OCI-LY1 (cell line): ENCODE measurements around the gene FILIP1.

Experiments
- H2AFZ ChIP-seq: fragments of 200-600 bp; sonication (generic), shearing (Covaris generic); 2 replicates; pipeline ENCODE4 v1.6.0; 2014; ENCODE audit warnings: antibody characterized with exemption, mild to moderate bottlenecking, low read length
- H3F3A ChIP-seq: fragments of 200-600 bp; sonication (generic), shearing (Covaris generic); 2 replicates; pipeline ENCODE4 v1.6.0; 2014; ENCODE audit warnings: mild to moderate bottlenecking, antibody characterized with exemption, low read length, moderate library complexity; ENCODE audit not compliant: insufficient read depth
- H3K27ac ChIP-seq: fragments of 200-600 bp; sonication (generic); 2 replicates; pipeline ENCODE4 v1.5.1; 2014; ENCODE audit warnings: low read length, mixed run types, mild to moderate bottlenecking, low read depth; ENCODE audit not compliant: poor library complexity, severe bottlenecking
- H3K27me3 ChIP-seq: fragments of 200-600 bp; sonication (generic); 2 replicates; pipeline ENCODE4 v1.6.0; 2014; ENCODE audit warnings: antibody characterized with exemption, mild to moderate bottlenecking, low read length, moderate library complexity; ENCODE audit not compliant: insufficient read depth
- H3K36me3 ChIP-seq: fragments of 200-600 bp; sonication (generic); 2 replicates; pipeline ENCODE4 v1.6.1; 2014; ENCODE audit warnings: mild to moderate bottlenecking, antibody characterized with exemption, low read length, moderate library complexity, mixed read lengths; ENCODE audit not compliant: insufficient read depth
- H3K4me1 ChIP-seq: fragments of 200-600 bp; sonication (generic); 2 replicates; pipeline ENCODE4 v1.5.1; 2014; ENCODE audit warnings: mild to moderate bottlenecking, low read length, moderate library complexity; ENCODE audit not compliant: insufficient read depth, severe bottlenecking
- H3K4me2 ChIP-seq: fragments of 200-600 bp; sonication (generic), shearing (Covaris generic); 2 replicates; pipeline ENCODE4 v1.6.1; 2014; ENCODE audit warnings: low read length
- H3K4me3 ChIP-seq: fragments of 200-600 bp; sonication (generic); 2 replicates; pipeline ENCODE4 v1.5.1; 2014; ENCODE audit warnings: low read length, low read depth, mild to moderate bottlenecking, mixed read lengths; ENCODE audit not compliant: poor library complexity, severe bottlenecking
- H3K79me2 ChIP-seq: fragments of 200-600 bp; shearing (Covaris generic); 2 replicates; pipeline ENCODE4 v1.6.1; 2016; ENCODE audit warnings: mixed run types, low read length, mixed read lengths; ENCODE audit not compliant: insufficient read depth
- H3K9ac ChIP-seq: fragments of 200-600 bp; sonication (generic), shearing (Covaris generic); 2 replicates; pipeline ENCODE4 v1.6.1; 2014; ENCODE audit warnings: mild to moderate bottlenecking, low read length, mixed read lengths
- H3K9me2 ChIP-seq: fragments of 200-600 bp; sonication (generic), shearing (Covaris generic); 2 replicates; pipeline ENCODE4 v1.6.1; 2014; ENCODE audit warnings: low read depth, mild to moderate bottlenecking, low read length, mixed read lengths
- H3K9me3 ChIP-seq: fragments of 200-600 bp; shearing (Covaris generic); 2 replicates; pipeline ENCODE4 v1.6.1; 2014; ENCODE audit warnings: low read length, mixed read lengths
- H4K20me1 ChIP-seq: fragments of 200-600 bp; sonication (generic), shearing (Covaris generic); 2 replicates; pipeline ENCODE4 v1.6.0; 2016; ENCODE audit warnings: mild to moderate bottlenecking, low read length; ENCODE audit not compliant: insufficient read depth
- EZH2 ChIP-seq: fragments of 200-600 bp; sonication (generic), shearing (Covaris generic); IDR thresholded peaks from 2 replicates; pipeline ENCODE4 v1.8.0; 2017; ENCODE audit warnings: borderline replicate concordance, mixed run types, mild to moderate bottlenecking, antibody characterized with exemption, low read length, moderate library complexity, mixed read lengths
- TF ChIP-seq, protein P1 (sequence below): fragments of 200-600 bp; sonication (generic), shearing (Covaris generic); IDR thresholded peaks from 2 replicates; pipeline ENCODE4 v1.5.1; 2017; ENCODE audit warnings: mild to moderate bottlenecking, antibody characterized with exemption, low read length, moderate library complexity, mixed read lengths

Gene FILIP1

DNA sequence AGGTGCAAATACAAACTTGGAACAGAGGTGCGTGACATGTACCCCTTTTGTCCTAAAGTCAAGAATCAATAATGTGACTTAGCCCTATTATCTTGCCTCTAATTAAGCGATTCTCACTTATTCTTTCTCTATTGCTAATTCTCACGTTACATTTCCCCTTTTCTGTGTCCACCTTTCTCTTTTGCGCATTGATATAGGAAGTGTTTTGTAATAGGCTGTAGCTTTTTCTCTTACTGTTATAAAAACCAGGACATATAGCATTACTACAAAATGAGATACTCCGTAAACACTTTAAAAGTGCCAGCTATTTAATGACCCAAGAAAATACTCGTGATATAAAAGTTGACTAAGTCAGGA lies 208.3 kb downstream of the FILIP1 start:
- Histone ChIP-seq H3K9me3 (no peaks in the 10 kb centered on the region), H3K4me3 (peak overlapping the region; percentile 95), H3K27me3 (no peaks in the 10 kb centered on the region), H2AFZ (peak overlapping the region; percentile 76; the same call in 1 of the 2 replicates), H3F3A (no peaks in the 10 kb centered on the region; the same call in 1 of the 2 replicates), H3K9ac (peak overlapping the region; percentile 89), H3K4me1 (peaks cover 56% of the 10 kb centered on the region), H3K9me2 (no peaks in the 10 kb centered on the region), H3K27ac (peak overlapping the region; percentile 87), H3K36me3 (no peaks in the 10 kb centered on the region), H4K20me1 (no peaks in the 10 kb centered on the region), H3K79me2 (peaks cover 49% of the 10 kb centered on the region), H3K4me2 (peak overlapping the region; percentile 80)
- TF ChIP-seq, protein P1, sequence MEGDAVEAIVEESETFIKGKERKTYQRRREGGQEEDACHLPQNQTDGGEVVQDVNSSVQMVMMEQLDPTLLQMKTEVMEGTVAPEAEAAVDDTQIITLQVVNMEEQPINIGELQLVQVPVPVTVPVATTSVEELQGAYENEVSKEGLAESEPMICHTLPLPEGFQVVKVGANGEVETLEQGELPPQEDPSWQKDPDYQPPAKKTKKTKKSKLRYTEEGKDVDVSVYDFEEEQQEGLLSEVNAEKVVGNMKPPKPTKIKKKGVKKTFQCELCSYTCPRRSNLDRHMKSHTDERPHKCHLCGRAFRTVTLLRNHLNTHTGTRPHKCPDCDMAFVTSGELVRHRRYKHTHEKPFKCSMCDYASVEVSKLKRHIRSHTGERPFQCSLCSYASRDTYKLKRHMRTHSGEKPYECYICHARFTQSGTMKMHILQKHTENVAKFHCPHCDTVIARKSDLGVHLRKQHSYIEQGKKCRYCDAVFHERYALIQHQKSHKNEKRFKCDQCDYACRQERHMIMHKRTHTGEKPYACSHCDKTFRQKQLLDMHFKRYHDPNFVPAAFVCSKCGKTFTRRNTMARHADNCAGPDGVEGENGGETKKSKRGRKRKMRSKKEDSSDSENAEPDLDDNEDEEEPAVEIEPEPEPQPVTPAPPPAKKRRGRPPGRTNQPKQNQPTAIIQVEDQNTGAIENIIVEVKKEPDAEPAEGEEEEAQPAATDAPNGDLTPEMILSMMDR = no peak
- TF ChIP-seq EZH2 = no peak

DNA sequence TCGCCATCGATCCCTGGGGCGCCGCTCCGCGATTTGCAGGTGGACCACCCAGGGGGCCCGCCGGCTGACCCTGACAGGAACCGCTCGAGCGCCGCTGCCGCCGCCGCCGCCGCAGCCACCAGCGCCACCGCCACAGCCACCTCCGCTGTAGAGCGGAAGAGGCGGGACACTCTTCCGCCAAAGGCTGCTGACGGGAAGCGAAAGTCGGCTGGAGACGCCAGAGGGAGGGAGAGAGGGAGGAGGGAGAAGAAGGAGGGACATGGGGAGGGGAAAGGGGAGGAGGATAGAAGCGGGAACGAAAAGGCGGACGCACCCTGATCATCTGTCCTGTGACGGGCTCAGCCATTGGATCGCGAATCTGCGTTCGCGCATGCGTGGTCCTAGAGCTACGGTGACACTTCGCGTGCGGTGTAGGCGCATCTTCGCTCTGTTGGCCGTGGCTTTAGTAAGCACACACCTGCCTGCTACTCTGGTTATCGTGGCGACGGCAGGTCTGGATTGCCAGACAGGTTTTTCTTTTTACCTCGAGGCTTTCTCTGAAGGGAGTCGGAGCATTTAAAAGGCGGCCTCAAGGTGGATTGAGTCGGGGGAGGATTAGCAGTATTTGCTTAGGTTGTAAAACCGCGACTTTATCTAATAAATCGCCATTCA lies 208.8 kb downstream of the FILIP1 start, which contains the start of gene TMEM30A:
Gene TMEM30A (minus strand): TSS at position 161 of the 651 bp plus-strand sequence. CDS start 154 bp downstream, at position 7.
- Histone ChIP-seq H3K4me3 (peak within 1 kb of the TSS; percentile 95), H3K4me1 (peaks cover 59% of the 10 kb centered on the region), H4K20me1 (no peaks in the 10 kb centered on the region), H3K79me2 (peaks cover 54% of the 10 kb centered on the region), H3K4me2 (peak within 1 kb of the TSS; percentile 86), H2AFZ (peak within 1 kb of the TSS; percentile 76; the same call in 1 of the 2 replicates), H3K9me2 (no peaks in the 10 kb centered on the region), H3K9me3 (no peaks in the 10 kb centered on the region), H3K27ac (peak within 1 kb of the TSS; percentile 87), H3K27me3 (no peaks in the 10 kb centered on the region), H3F3A (no peaks in the 10 kb centered on the region; the same call in 1 of the 2 replicates), H3K36me3 (no peaks in the 10 kb centered on the region), H3K9ac (peak within 1 kb of the TSS; percentile 89)
- no peak for TF ChIP-seq EZH2
- TF ChIP-seq, protein P1 = no peak

DNA sequence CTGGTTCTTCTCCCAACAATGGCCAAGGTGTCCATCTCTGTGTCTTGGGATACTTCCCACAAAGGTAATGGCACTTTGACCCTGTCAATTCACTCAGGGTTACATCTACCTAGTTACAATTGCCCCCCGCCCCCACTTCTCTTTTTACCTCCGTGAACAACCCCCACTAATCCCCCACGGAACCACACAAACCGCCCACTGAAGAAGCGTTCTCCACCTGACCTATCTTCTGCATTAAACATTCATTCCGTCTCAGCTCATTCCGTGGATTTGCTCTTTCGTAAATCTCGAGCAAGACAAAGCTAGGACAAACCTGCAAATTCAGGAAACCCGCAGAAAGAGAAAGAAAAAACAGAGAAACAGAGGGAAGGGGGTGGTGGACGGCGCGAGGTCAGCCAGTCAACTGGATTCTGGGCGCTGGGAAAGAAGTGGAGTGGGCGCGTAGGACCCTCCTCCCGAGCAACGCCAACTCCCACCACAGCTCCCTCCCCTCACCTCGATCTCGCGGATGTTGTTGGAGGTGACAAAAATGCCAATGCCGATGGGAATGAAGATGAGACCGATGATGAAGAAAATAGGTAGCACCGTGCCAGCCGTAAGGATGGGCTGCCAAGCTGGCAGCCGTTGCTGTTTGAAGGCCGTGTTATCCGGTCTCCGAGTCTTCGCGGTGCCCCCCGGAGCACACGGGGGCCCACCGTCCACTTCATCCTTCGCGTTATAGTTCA lies 209.5 kb downstream of the FILIP1 start:
- Histone ChIP-seq H3K4me1 (peaks cover 59% of the 10 kb centered on the region), H4K20me1 (no peaks in the 10 kb centered on the region), H2AFZ (no peak overlapping the region)

More for the DNA sequence above, 209.5 kb downstream of the FILIP1 start:
- TF ChIP-seq, protein P1 = no peak
- no peak for TF ChIP-seq EZH2
- peaks cover 61% of the 10 kb centered on the region for H3K79me2 ChIP-seq
- no peaks in the 10 kb centered on the region for H3K9me3 ChIP-seq
- no peaks in the 10 kb centered on the region for H3K36me3 ChIP-seq
- no peaks in the 10 kb centered on the region; the same call in 1 of the 2 replicates for H3F3A ChIP-seq
- H3K27ac ChIP-seq = peak overlapping the region; percentile 87
- peak overlapping the region; percentile 89 for H3K9ac ChIP-seq
- peak overlapping the region; percentile 86 for H3K4me2 ChIP-seq
- peak overlapping the region; percentile 95 for H3K4me3 ChIP-seq
- no peaks in the 10 kb centered on the region for H3K9me2 ChIP-seq
- no peaks in the 10 kb centered on the region for H3K27me3 ChIP-seq
